Common myeloid progenitor, CD34-positive (primary cell): ENCODE measurements around the gene HEXD.

ENCODE experiments used
- CTCF ChIA-PET: fragments of 350-600 bp; sonication (Branson Sonifier 250); formaldehyde crosslinking; loops from one replicate; lab custom pipeline; 2021; ENCODE audit warnings: antibody characterized with exemption; lab: Charles Lee
- POLR2A ChIA-PET: fragments of 350-600 bp; sonication (Branson Sonifier 250); formaldehyde crosslinking; loops from one replicate; lab custom pipeline; 2021; ENCODE audit warnings: antibody characterized with exemption; lab: Charles Lee
- DNase-seq, 3 donors: peaks; one replicate each; pipeline versions ENCODE4 v3.0.0 to v3.0.0-alpha.2; 2013
- H3K27ac ChIP-seq, 2 experiments: 1 replicate in 1 of 2; 2 replicates in 1 of 2; pipeline ENCODE4 v1.7.0; 2013; ENCODE audit warnings: inconsistent platforms in 2 of 2, low read length in 2 of 2, mild to moderate bottlenecking in 2 of 2, low read depth in 1 of 2, moderate library complexity in 1 of 2; ENCODE audit not compliant: severe bottlenecking in 2 of 2, insufficient read depth in 1 of 2, poor library complexity in 1 of 2
- H3K27me3 ChIP-seq, 5 experiments: replicated peaks in 2 of 5; 1 replicate in 3 of 5; 2 replicates in 2 of 5; pipeline versions ENCODE4 v1.6.1 to v1.7.0; 2013; ENCODE audit warnings: low read length in 4 of 5, mild to moderate bottlenecking in 2 of 5, moderate library complexity in 2 of 5, inconsistent platforms in 1 of 5; ENCODE audit not compliant: insufficient read depth in 5 of 5, control insufficient read depth in 4 of 5
- H3K36me3 ChIP-seq, 4 experiments: 1 replicate in 2 of 4; 2 replicates in 2 of 4; pipeline versions ENCODE4 v1.6.1 to v1.7.0; 2013; ENCODE audit warnings: low read length in 3 of 4, control low read depth in 1 of 4, mild to moderate bottlenecking in 1 of 4; ENCODE audit not compliant: control insufficient read depth in 4 of 4, insufficient read depth in 4 of 4
- H3K4me1 ChIP-seq, 4 experiments: 1 replicate in 3 of 4; 2 replicates in 1 of 4; pipeline versions ENCODE4 v1.6.1 to v1.7.1; 2013; ENCODE audit warnings: low read length in 3 of 4, mild to moderate bottlenecking in 3 of 4, control low read depth in 1 of 4, inconsistent platforms in 1 of 4, moderate library complexity in 1 of 4; ENCODE audit not compliant: control insufficient read depth in 4 of 4, insufficient read depth in 4 of 4; ENCODE audit errors: control extremely low read depth in 1 of 4
- H3K4me3 ChIP-seq, 7 experiments: 1 replicate in 4 of 7; 2 replicates in 3 of 7; pipeline versions ENCODE4 v1.5.1 to v1.7.0; 2013; ENCODE audit warnings: mild to moderate bottlenecking in 7 of 7, low read length in 6 of 7, moderate library complexity in 6 of 7, inconsistent platforms in 2 of 7, low read depth in 2 of 7, control low read depth in 1 of 7; ENCODE audit not compliant: insufficient read depth in 4 of 7, control insufficient read depth in 1 of 7; ENCODE audit errors: extremely low read depth in 1 of 7
- H3K9me3 ChIP-seq, 5 experiments: 1 replicate in 4 of 5; 2 replicates in 1 of 5; pipeline versions ENCODE4 v1.6.1 to v1.7.1; 2013; ENCODE audit warnings: low read length in 4 of 5, mild to moderate bottlenecking in 2 of 5, inconsistent platforms in 1 of 5, low read depth in 1 of 5, moderate library complexity in 1 of 5; ENCODE audit not compliant: control insufficient read depth in 4 of 5, insufficient read depth in 2 of 5; ENCODE audit errors: control extremely low read depth in 1 of 5
- WGBS: methylation state at CpG from one replicate; pipeline ENCODE4 v1.1.5; 2013; ENCODE audit not compliant: insufficient coverage; 5-methylcytosine and 5-hydroxymethylcytosine counted together

HEXD gene

DNA sequence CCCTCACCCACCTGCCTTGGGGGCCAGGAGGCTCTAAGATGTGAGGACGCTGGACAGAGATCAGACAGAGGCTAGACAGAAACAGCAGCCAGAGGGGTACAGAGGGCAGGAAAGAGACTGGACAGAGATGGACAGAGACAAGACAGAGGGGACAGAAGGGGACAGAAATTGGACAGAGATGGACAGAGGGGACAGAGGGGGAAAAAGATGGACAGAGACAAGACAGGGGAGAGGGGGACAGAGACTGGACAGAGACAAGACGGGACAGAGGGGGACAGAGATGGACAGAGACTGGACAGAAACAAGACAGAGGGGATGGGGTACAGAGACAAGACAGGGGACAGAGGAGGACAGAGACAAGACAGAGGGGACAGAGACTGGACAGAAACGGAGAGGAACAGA is 30.4 kb upstream of the HEXD start:
- Histone ChIP-seq H3K4me3 (no peak overlapping the region), H3K9me3 (no peaks in the 10 kb centered on the region), H3K27ac (no peak overlapping the region), H3K27me3 (peaks cover 0 to 42% (median 10%) of the 10 kb centered on the region in 5 experiments), H3K4me1 (peaks cover 0 to 10% (median 9%) of the 10 kb centered on the region in 4 experiments), H3K36me3 (peaks cover 0 to 12% (median 7%) of the 10 kb centered on the region in 4 experiments)
- no peak for DNase-seq
- ChIA-PET CTCF (no interaction called here), POLR2A (no interaction called here)
- WGBS = 70% methylated on average over 3 of the region's 3 CpGs

DNA sequence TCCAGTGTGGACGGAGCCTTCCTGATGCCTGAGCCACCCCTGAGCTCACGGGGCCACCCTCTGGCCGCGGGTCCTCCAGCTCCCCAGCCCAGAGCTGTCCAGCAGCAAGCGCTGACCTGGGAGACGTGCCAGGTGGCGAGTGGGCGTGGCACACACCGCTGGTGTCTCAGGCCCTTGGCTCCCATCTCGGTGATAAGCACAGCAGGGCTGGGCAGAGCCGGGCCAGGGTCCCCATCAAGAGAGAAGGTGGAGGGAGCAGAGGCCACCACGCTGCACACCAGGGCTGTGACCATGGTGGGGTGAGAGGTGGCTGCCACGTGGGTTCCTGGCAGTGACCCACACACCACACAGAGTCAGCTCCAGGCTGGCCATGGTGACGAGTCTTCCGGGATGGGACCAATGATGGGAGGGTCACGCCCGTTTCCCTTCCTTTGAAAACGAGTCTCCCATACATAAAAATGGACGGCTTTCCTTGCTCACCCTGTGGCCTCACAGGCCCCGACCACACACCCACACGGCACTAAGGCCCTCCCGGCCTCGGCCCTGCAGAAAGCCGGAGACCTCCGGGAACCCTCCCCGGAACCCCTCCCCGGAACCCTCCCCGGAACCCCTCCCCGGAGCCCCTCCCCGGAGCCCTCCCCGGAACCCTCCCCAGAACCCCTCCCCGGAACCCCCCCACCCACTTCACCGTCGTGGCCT is 29.8 kb upstream of the HEXD start:
- Histone ChIP-seq H3K4me1 (peaks cover 0 to 10% (median 9%) of the 10 kb centered on the region in 4 experiments), H3K27me3 (peaks cover 0 to 38% (median 10%) of the 10 kb centered on the region in 5 experiments), H3K9me3 (no peaks in the 10 kb centered on the region), H3K27ac (no peak overlapping the region), H3K4me3 (no peak overlapping the region), H3K36me3 (peaks cover 4 to 17% (median 11%) of the 10 kb centered on the region in 4 experiments)
- CTCF ChIA-PET = interaction anchor here (0.7 kb wide), 1 partner anchor 36 kb away, joined by 3 read pairs; no protein-coding TSS in a partner anchor
- no peak for DNase-seq
- POLR2A ChIA-PET = no interaction called here
- 87% methylated on average over 18 of the region's 34 CpGs for WGBS

DNA sequence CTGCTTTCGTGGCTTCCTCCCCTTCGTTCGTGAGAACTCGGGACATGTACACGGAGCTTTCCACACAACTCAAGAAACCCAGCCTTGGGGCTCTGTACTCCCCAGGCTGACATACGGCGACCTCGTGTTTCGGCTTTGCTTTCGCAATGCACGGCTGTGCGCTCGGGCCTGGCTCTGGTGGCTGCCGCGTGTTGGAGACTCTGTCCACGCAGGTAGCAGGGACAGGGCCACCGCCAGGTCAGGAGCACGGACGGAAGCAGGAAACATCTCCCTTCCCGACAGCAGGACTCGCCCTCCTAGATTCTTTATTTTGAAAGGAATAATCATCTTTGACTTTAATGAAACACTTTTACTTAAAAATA is 29.2 kb upstream of the HEXD start:
- DNase-seq = no peak
- H3K36me3 ChIP-seq = peaks cover 4 to 21% (median 12%) of the 10 kb centered on the region in 4 experiments
- CTCF ChIA-PET = no interaction called here
- POLR2A ChIA-PET = no interaction called here
- no peak overlapping the region for H3K4me3 ChIP-seq
- no peaks in the 10 kb centered on the region for H3K9me3 ChIP-seq
- H3K27me3 ChIP-seq = peaks cover 0 to 33% (median 10%) of the 10 kb centered on the region in 5 experiments
- H3K27ac ChIP-seq = no peak overlapping the region
- H3K4me1 ChIP-seq = peaks cover 0 to 10% (median 9%) of the 10 kb centered on the region in 4 experiments
- 92% methylated on average over 16 of the region's 21 CpGs for WGBS

DNA sequence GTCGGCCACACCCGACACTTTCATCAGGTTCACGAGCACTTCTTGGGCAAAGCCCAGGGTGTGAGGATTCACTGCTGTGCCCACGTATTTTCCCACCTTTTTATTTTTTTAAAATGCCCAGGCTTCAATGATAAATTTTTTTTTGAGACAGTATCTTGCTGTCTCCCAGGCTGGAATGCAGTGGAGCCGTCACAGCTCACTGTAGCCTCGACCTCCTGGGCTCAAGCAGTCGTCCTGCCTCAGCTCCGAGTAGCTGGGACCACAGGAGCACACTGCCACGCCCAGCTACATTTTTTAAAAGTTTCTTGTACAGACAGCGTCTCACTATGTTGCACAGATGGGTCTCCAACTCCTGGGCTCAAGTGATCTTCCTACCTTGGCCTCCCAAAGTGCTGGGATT is 28.8 kb upstream of the HEXD start:
- peaks cover 0 to 10% (median 9%) of the 10 kb centered on the region in 4 experiments for H3K4me1 ChIP-seq
- no peaks in the 10 kb centered on the region for H3K9me3 ChIP-seq
- 92% methylated on average over 10 of the region's 10 CpGs for WGBS
- no peak overlapping the region for H3K4me3 ChIP-seq
- ChIA-PET POLR2A (no interaction called here), CTCF (no interaction called here)
- H3K27ac ChIP-seq = no peak overlapping the region
- peaks cover 4 to 23% (median 13%) of the 10 kb centered on the region in 4 experiments for H3K36me3 ChIP-seq
- H3K27me3 ChIP-seq = peaks cover 0 to 28% (median 10%) of the 10 kb centered on the region in 5 experiments
- no peak for DNase-seq

DNA sequence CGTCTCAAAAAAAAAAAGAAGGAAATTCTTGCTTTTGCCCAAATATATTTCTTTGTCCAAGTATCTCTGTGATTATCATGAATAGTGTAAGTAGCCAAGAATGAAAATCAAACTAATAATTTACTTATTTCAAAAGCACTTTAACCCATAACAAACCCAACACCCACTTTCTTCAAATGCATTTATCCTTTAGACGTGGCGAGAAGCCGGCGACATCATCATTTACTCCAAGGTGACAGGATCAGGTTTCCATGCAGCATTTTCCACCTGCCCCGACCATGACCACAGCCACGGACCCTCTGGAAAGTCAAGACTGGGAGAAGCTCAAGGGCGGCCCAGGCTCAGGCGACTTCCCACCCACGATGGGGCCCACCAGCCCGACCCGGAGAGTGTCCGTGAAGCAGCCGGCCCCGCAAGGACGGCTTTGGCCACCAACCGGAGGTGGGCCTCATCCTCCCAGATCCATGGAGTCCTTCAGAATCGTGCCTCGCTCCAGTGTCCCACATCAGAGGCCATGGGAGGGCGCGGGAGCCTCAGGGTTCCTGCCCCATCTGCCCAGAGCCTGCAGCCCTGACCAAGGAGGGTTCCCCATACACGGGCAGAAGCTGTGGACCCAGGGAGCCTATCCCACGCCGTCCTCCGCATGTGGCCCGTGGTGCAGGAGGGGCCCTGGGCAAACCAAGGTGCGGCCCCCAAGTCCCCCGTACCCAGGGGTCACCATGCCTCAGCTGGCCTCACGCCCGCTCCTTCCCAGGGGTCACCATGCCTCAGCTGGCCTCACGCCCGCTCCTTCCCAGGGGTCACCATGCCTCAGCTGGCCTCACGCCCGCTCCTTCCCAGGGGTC is 27.9 kb upstream of the HEXD start:
- peaks cover 0 to 10% (median 9%) of the 10 kb centered on the region in 4 experiments for H3K4me1 ChIP-seq
- H3K27me3 ChIP-seq = peaks cover 0 to 19% (median 7%) of the 10 kb centered on the region in 5 experiments
- peaks cover 4 to 25% (median 15%) of the 10 kb centered on the region in 4 experiments for H3K36me3 ChIP-seq
- DNase-seq = no peak
- H3K27ac ChIP-seq = no peak overlapping the region
- H3K9me3 ChIP-seq = no peaks in the 10 kb centered on the region
- CTCF ChIA-PET = interaction anchor here (0.9 to 1.2 kb wide), 3 partner anchors 11 to 20 kb away, joined by 3 read pairs; no protein-coding TSS in a partner anchor
- 95% methylated on average over 21 of the region's 34 CpGs for WGBS
- no peak overlapping the region for H3K4me3 ChIP-seq
- POLR2A ChIA-PET = no interaction called here

DNA sequence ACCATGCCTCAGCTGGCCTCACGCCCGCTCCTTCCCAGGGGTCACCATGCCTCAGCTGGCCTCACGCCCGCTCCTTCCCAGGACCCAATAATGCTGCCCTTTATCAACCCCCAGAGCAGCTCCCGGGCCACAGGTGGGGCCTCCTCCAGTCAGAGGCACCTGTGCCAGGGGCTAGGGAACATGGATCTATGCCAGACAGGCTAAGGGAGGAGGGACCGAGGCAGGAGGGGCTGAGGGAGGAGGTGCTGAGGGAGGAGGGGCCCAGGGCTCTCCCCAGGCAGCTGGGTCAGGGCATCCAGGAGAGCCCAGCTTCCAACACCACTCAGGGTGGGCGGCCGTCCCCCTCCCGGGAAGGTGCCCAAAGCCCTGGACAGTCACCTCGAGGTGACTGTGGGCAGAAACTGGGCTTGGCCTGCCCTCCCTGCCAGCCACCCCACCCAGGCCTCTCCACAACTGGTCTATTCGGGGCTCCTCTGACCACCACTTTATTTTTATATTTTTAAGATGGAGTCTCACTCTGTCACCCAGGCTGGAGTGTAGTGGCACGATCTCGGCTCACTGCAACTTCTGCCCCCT is 27.2 kb upstream of the HEXD start:
- POLR2A ChIA-PET = no interaction called here
- Histone ChIP-seq H3K9me3 (no peaks in the 10 kb centered on the region), H3K27me3 (peaks cover 0 to 12% (median 4%) of the 10 kb centered on the region in 5 experiments), H3K4me1 (peaks cover 0 to 10% (median 9%) of the 10 kb centered on the region in 4 experiments), H3K27ac (no peak overlapping the region), H3K36me3 (peaks cover 4 to 25% (median 15%) of the 10 kb centered on the region in 4 experiments), H3K4me3 (no peak overlapping the region)
- WGBS = 98% methylated on average over 8 of the region's 13 CpGs
- CTCF ChIA-PET = interaction anchor here (0.9 to 1.2 kb wide), 3 partner anchors 12 to 21 kb away, joined by 3 read pairs; no protein-coding TSS in a partner anchor
- DNase-seq = no peak
